NCI-H460 (cell line): Measurements from ENCODE around the gene C5AR2. TPM values are rescaled to one million over a fixed set of nuclear protein-coding genes. Genes with fewer than 3 reads are reported as not detected.
A peak's percentile ranks its signal among the peaks of the same experiment; 100 is the strongest.
"Not testable (repeated sequence)": the region's sequence is repeated elsewhere in the genome, so short reads cannot be mapped to it uniquely, and the experiment has no call there.

ENCODE experiments used
- DNase-seq: peaks from one replicate; pipeline ENCODE4 v3.0.0-alpha.2; 2016; ENCODE audit warnings: low read depth; ENCODE audit errors: extremely low read depth
- polyA plus RNA-seq: library from polyadenylated mRNA; depleted of rRNA; stranded (reverse); fragments of >200 nt; gene quantifications from 2 replicates; pipeline ENCODE4 v1.2.3, GENCODE V29; 2014; cell fraction: nucleus; rRNA removed
- total RNA-seq: library from RNA; depleted of rRNA; stranded (reverse); fragments of >200 nt; shearing (Covaris generic); gene quantifications from 2 replicates; pipeline ENCODE4 v1.2.3, GENCODE V29; 2014; rRNA removed

The C5AR2 gene
- total RNA-seq, result 0.03 TPM in 1 of 2 replicates, not detected in the other
- 0.62 and 0.68 TPM in 2 replicates for polyA plus RNA-seq

GRCh38 chr19:47331931-47332547 lies at the start of gene C5AR2:
Gene C5AR2, plus strand, starts transcription at chr19:47332175. Its CDS starts 8,625 bp downstream, at chr19:47340800.
- DNase-seq, result no peak

DNA sequence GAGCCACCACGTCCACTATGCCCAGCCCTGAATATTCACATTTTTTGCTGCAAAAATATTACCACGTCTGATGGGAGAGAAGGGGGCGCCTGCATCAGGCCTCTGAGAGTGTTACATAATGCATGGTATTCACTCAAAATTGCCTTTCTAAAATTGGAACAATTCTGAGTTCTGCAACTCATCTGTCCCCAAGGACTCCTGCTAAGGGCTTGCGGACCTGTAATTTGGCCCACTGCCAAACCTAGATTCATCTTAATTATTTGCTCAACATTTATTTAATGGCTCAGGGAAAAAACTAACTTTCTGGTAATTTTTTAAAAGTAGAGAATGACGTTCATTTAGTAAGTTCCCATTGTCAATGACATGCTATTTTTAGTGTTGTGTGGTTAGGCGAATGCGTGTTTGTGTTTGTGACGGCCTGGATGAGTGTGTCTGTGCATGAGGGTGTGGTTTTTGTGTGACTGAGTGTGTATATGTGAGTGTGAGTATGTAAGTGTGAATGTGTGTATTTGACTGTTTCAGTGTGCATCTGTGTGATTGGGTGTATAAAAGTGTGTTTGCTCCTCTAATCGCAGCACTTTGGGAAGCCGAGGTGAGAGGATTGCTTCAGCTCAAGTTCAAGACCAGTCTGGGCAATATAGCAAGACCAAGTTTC lies 48.4 kb upstream of the C5AR2 start:
- no peak for DNase-seq

DNA sequence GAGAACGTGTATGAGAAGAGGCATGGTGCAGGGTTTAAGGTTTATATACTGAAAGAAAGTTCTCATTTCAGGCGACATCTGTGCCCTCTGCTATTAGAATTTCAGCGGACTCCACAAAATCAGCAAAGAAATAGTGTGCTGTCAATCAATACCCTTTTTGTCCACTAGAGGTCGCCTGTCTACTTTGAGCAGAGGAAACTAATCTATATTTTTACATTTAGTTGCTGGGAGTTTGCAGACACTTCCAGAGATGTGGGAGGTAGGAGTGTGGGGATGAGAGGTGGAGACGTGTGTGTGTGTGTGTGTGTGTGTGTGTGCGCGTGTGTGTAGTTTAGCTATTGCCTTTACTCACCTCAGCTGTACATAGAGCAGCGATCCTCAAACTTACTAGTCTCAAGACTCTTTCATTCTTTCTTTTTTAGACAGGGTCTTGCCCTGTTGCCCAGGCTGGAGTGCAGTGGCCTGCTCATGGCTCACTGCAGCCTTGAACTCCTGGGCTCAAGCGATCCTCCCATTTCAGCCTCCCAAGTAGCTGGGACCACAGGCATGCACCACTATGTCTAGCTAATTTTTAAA lies 47.6 kb upstream of the C5AR2 start:
- DNase-seq, result peak; percentile 36

DNA sequence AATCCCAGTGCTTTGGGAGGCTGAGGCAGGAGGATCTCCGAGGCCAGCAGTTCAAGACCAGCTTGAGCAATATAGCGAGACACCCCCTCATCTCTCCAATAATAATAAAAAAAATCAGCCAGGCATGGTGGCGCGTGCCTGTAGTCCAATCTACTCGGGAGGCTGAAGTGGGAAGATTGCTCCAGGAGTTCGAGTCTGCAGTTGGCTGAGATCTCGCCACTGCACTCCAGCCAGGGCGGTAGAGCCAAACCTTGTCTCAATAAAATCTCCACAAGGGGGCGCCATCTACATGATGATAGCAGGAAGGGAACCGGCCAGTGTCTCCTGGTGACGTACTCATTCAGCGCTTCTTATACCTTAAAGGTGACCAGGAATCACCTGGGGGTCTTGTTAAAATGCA lies 35.9 kb upstream of the C5AR2 start:
- peak; percentile 80 for DNase-seq

- not testable (repeated sequence) for DNase-seq
Observed at GRCh38 chr19:47300867-47301266, 31.1 kb upstream of the C5AR2 start.

DNA sequence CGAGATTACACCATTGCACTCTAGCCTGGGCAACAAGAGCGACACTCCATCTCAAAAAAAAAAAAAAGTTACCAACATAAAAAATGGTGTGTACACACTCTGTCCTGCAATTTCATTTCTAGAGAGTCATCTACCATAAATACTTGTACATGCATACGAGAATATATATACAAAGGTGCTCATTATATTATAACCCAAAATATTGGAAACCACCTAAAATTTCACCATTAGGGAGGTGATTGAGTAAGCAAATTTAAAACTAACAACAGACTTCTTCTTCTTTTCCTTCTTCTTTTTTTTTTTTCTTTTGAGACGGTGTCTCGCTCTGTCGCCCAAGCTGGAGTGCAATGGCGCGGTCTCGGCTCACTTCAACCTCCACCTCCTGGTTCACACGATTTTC lies 29.7 kb upstream of the C5AR2 start:
- DNase-seq, result no peak

GRCh38 chr19:47303966-47304365 lies 28.0 kb upstream of the C5AR2 start:
- DNase-seq, result no peak

GRCh38 chr19:47305309-47305751 lies 26.6 kb upstream of the C5AR2 start:
- peak; percentile 57 for DNase-seq

DNA sequence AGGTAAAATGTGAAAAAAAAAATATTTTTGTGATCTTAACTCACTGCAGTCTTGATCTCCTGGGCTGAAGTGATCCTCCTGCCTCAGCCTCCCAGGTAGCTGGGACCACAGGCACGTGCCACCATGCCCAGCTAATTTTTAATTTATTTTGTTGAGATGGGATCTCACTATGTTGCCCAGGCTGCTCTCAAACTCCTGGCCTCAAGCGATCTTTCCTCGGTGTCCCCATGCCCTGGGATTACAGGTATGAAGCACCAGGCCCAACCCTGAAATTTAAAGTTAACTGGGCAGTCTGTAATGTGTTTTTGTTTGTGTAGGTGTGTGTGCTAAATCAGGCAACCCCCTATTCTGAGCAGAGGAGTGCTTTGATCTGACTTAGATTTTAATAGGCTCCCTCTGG lies 25.7 kb upstream of the C5AR2 start:
- no peak for DNase-seq

GRCh38 chr19:47309038-47309437 lies 22.9 kb upstream of the C5AR2 start:
- DNase-seq, result no peak

DNA sequence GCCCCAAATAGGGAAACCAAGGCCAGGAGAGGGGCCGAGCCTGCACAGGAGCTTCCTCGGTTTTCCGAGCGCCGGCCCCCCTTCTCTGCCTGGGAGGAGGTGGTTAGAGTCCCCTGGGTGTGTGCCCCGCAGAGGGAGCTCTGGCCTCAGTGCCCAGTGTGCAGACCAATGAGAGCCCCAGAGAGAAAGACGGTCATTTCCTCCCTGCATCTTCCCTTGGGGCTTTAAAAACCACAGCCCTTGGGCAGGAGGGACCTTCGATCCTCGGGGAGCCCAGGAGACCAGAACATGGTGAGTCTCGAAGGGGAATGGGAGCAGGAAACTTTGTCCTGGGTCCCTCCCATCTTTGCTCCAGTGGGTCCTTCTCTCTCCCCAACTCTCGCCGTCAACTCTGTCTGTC lies 22.4 kb upstream of the C5AR2 start, which contains the start of gene C5AR1:
Gene C5AR1, plus strand, starts transcription at position 254 of the 400 bp plus-strand sequence. Its CDS starts 35 bp downstream, at position 289.
- no peak for DNase-seq

DNA sequence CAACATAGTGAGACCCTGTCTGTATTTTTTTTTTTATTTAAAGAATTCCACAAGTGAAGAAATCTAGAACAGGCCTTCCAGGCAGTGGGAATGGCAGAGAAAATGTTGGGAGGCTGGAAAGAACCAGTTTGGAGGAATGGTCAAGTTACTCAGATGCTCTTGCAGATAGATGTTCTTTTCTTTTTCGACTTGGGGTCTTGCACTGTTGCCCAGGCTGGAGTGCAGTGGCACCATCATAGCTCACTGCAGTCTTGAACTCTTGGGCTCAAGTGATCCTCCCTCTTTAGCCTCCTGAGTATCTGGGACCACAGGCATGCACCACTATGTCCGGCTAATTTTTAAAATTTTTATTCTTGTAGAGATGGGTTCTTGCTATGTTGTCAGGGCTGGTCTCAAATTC lies 21.7 kb upstream of the C5AR2 start:
- DNase-seq, result no peak

GRCh38 chr19:47310819-47311218 lies 21.2 kb upstream of the C5AR2 start:
- peak; percentile 51 for DNase-seq

GRCh38 chr19:47312366-47313006 lies 19.5 kb upstream of the C5AR2 start:
- DNase-seq, result no peak

DNA sequence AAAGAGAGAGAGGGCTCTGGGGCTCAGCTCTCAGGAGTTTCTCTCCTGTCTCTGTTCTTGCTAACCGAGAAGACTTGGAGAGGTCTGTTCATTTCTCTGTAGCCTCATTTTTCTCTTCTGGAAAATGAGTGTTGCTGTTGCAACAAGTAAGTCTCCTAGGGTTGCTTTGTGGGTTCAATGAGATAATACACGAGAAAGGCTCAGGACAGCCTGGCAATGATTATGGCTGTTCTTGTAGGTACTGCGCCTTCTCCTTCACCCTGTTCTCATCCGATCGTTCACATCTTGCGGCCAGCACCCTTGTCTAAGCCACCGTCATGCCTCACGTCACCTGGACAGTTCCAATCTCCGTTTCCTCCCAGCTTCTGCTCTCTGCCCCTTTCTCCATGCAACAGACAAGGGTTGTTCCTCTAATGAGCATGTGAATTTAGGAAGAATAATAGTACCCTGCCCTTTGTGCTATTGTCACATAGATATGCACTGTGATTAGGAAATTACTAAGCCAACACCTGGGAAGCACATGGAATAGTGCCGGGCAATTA lies 18.1 kb upstream of the C5AR2 start:
- DNase-seq, result no peak

GRCh38 chr19:47315125-47315821 lies 16.7 kb upstream of the C5AR2 start:
- peak; percentile 87 for DNase-seq

GRCh38 chr19:47316513-47316912 lies 15.5 kb upstream of the C5AR2 start:
- DNase-seq, result no peak

DNA sequence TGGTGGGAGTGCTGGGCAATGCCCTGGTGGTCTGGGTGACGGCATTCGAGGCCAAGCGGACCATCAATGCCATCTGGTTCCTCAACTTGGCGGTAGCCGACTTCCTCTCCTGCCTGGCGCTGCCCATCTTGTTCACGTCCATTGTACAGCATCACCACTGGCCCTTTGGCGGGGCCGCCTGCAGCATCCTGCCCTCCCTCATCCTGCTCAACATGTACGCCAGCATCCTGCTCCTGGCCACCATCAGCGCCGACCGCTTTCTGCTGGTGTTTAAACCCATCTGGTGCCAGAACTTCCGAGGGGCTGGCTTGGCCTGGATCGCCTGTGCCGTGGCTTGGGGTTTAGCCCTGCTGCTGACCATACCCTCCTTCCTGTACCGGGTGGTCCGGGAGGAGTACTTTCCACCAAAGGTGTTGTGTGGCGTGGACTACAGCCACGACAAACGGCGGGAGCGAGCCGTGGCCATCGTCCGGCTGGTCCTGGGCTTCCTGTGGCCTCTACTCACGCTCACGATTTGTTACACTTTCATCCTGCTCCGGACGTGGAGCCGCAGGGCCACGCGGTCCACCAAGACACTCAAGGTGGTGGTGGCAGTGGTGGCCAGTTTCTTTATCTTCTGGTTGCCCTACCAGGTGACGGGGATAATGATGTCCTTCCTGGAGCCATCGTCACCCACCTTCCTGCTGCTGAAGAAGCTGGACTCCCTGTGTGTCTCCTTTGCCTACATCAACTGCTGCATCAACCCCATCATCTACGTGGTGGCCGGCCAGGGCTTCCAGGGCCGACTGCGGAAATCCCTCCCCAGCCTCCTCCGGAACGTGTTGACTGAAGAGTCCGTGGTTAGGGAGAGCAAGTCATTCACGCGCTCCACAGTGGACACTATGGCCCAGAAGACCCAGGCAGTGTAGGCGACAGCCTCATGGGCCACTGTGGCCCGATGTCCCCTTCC lies 11.8 kb upstream of the C5AR2 start:
- no peak for DNase-seq

GRCh38 chr19:47321630-47322029 lies 10.3 kb upstream of the C5AR2 start:
- DNase-seq, result no peak
